Measurements from ENCODE around the gene LYSMD2. TPM values are rescaled to one million over a fixed set of nuclear protein-coding genes. Genes with fewer than 3 reads are reported as not detected.

LYSMD2 gene
- polyA plus RNA-seq, 6 donors from 2014 or later, result 56.6 to 120 (median 84.1) TPM

DNA sequence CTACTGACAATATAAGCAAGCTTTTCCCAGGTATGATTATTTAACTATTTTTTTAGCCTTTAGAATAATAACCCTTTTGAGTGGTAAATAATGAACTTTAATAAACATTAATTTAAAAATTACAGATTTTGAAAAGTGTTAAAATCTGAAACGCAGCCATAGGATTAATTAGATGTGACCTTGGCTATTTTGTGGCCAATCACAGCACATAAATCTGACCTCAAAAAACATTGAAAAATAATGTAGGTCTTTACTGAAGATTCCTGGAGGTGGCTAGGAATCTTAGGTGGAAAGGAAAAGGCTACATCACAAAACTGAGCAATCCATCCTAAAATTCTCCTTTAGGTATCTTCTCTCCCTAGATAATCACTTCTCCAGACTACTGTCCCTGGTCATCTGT is 38.1 kb downstream of the LYSMD2 start:
- no peaks in the 10 kb centered on the region for H3K4me1 Mint-ChIP-seq
- H3K9me3 Mint-ChIP-seq, result no peaks in the 10 kb centered on the region
- ATAC-seq (ENCODE audit: low read depth in 2 of 2) (no peak), DNase-seq (no peak)
- peaks cover 0 to 8% (median 3%) of the 10 kb centered on the region in 3 donors for H3K27me3 Mint-ChIP-seq
- H3K4me3 Mint-ChIP-seq, result no peak overlapping the region
- H3K27ac Mint-ChIP-seq, result no peak overlapping the region
- no peaks in the 10 kb centered on the region for H3K36me3 Mint-ChIP-seq

- Mint-ChIP-seq H3K27ac (no peak overlapping the region), H3K27me3 (peaks cover 0 to 13% (median 0%) of the 10 kb centered on the region in 3 donors), H3K4me3 (no peak overlapping the region), H3K4me1 (peaks cover 0 to 9% (median 2%) of the 10 kb centered on the region in 3 donors), H3K9me3 (no peaks in the 10 kb centered on the region), H3K36me3 (no peaks in the 10 kb centered on the region)
- ATAC-seq (ENCODE audit: low read depth in 2 of 2) (no peak), DNase-seq (no peak)
Measured at GRCh38 chr15:51697163-51697562, 40.3 kb downstream of the LYSMD2 start.

GRCh38 chr15:51696566-51696965 is 40.9 kb downstream of the LYSMD2 start:
- peaks cover 4 to 13% (median 7%) of the 10 kb centered on the region in 3 donors for H3K4me1 Mint-ChIP-seq
- no peak overlapping the region for H3K27ac Mint-ChIP-seq
- no peak for DNase-seq
- no peak for ATAC-seq (ENCODE audit: low read depth in 2 of 2)
- H3K9me3 Mint-ChIP-seq, result no peaks in the 10 kb centered on the region
- H3K4me3 Mint-ChIP-seq, result no peak overlapping the region
- no peaks in the 10 kb centered on the region for H3K36me3 Mint-ChIP-seq
- peaks cover 0 to 10% (median under 1%) of the 10 kb centered on the region in 3 donors for H3K27me3 Mint-ChIP-seq

DNA sequence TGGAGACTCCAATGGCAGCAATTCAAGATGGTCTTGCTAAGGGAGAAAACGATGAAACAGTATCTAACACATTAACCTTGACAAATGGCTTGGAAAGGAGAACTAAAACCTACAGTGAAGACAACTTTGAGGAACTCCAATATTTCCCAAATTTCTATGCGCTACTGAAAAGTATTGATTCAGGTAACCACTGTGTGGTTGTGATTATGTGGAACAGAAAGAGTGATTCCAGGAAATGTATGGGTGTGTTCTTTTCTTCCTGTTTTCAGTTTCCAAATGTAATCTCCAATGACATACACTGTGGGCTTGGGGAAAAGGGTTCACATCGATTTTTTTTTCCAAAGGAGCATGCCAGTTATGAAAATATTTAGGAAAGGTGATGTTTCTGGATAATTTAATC is 45.3 kb downstream of the LYSMD2 start:
- peaks cover 10 to 20% (median 14%) of the 10 kb centered on the region in 3 donors for H3K4me1 Mint-ChIP-seq
- no peak overlapping the region for H3K4me3 Mint-ChIP-seq
- H3K27ac Mint-ChIP-seq, result no peak overlapping the region
- no peaks in the 10 kb centered on the region for H3K36me3 Mint-ChIP-seq
- ATAC-seq (ENCODE audit: low read depth in 2 of 2) (no peak), DNase-seq (no peak)
- no peaks in the 10 kb centered on the region for H3K9me3 Mint-ChIP-seq
- peaks cover 20 to 31% (median 27%) of the 10 kb centered on the region in 3 donors for H3K27me3 Mint-ChIP-seq

DNA sequence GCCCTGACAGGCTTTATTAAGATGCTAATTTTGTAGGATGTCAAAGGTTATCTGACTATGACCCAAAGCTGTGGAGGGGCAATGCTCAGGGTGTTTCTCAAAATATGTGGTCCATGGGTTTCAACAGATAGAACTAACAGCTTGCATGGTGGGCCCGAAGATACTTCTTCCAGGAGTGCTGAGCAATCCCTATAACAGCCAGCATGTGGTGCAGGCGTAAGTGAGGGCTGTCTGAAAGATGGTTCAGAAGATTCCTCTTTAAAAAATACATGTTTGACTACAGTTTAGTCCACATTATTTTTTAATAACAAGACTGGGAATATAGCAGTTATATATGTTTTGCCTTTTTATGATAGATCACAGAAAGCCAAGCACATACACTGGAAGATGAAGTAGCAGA is 48.6 kb downstream of the LYSMD2 start:
- Mint-ChIP-seq H3K27me3 (peaks cover 43 to 48% (median 46%) of the 10 kb centered on the region in 3 donors), H3K36me3 (no peaks in the 10 kb centered on the region), H3K9me3 (peaks cover 0 to 5% (median 0%) of the 10 kb centered on the region in 7 donors), H3K4me1 (peaks cover 10 to 20% (median 14%) of the 10 kb centered on the region in 3 donors), H3K27ac (peak overlapping the region in 1 of 6 donors; percentile 43), H3K4me3 (no peak overlapping the region)
- ATAC-seq (ENCODE audit: low read depth in 2 of 2) (no peak), DNase-seq (no peak)

- Mint-ChIP-seq H3K27ac (no peak overlapping the region), H3K4me3 (no peak overlapping the region), H3K4me1 (peaks cover 10 to 14% (median 14%) of the 10 kb centered on the region in 3 donors), H3K36me3 (no peaks in the 10 kb centered on the region), H3K9me3 (peaks cover 0 to 7% (median 0%) of the 10 kb centered on the region in 7 donors), H3K27me3 (peaks cover 51 to 58% (median 51%) of the 10 kb centered on the region in 3 donors)
- DNase-seq (no peak), ATAC-seq (ENCODE audit: low read depth in 2 of 2) (no peak)
Measured at GRCh38 chr15:51687565-51687964, 49.9 kb downstream of the LYSMD2 start.

- peaks cover 46 to 76% (median 58%) of the 10 kb centered on the region in 3 donors for H3K27me3 Mint-ChIP-seq
- peak within 1 kb of the TSS in 1 of 6 donors; percentile 31 for H3K27ac Mint-ChIP-seq
- peaks cover 0 to 7% (median 0%) of the 10 kb centered on the region in 7 donors for H3K9me3 Mint-ChIP-seq
- peaks cover 0 to 11% (median 4%) of the 10 kb centered on the region in 3 donors for H3K4me1 Mint-ChIP-seq
- peak within 1 kb of the TSS in 1 of 8 donors; percentile 28 for H3K4me3 Mint-ChIP-seq
- peak; percentile 38 for DNase-seq
- peak; percentile 64 to 66 for ATAC-seq (ENCODE audit: low read depth in 2 of 2)
- H3K36me3 Mint-ChIP-seq, result no peaks in the 10 kb centered on the region
Measured at GRCh38 chr15:51681303-51681963, 56.0 kb downstream of the LYSMD2 start, which contains the start of gene SCG3. Gene SCG3 (plus strand): TSS chr15:51681503. CDS start chr15:51681756, 253 bp downstream.

GRCh38 chr15:51680321-51680720 is 57.1 kb downstream of the LYSMD2 start:
- H3K27ac Mint-ChIP-seq, result no peak overlapping the region
- no peak for ATAC-seq (ENCODE audit: low read depth in 2 of 2)
- peaks cover 40 to 73% (median 64%) of the 10 kb centered on the region in 3 donors for H3K27me3 Mint-ChIP-seq
- peaks cover 0 to 7% (median 0%) of the 10 kb centered on the region in 7 donors for H3K9me3 Mint-ChIP-seq
- H3K36me3 Mint-ChIP-seq, result no peaks in the 10 kb centered on the region
- H3K4me3 Mint-ChIP-seq, result no peak overlapping the region
- peaks cover 0 to 11% (median 4%) of the 10 kb centered on the region in 3 donors for H3K4me1 Mint-ChIP-seq
- DNase-seq, result no peak

GRCh38 chr15:51678096-51678495 is 59.4 kb downstream of the LYSMD2 start:
- DNase-seq (no peak), ATAC-seq (ENCODE audit: low read depth in 2 of 2) (no peak)
- H3K9me3 Mint-ChIP-seq, result peaks cover 0 to 3% (median 0%) of the 10 kb centered on the region in 7 donors
- no peak overlapping the region for H3K27ac Mint-ChIP-seq
- H3K4me1 Mint-ChIP-seq, result peaks cover 0 to 11% (median 4%) of the 10 kb centered on the region in 3 donors
- peaks cover 0 to 7% of the 10 kb centered on the region in 2 donors for H3K36me3 Mint-ChIP-seq
- peaks cover 34 to 67% (median 55%) of the 10 kb centered on the region in 3 donors for H3K27me3 Mint-ChIP-seq
- no peak overlapping the region for H3K4me3 Mint-ChIP-seq

GRCh38 chr15:51677452-51677851 is 60.0 kb downstream of the LYSMD2 start:
- peaks cover 0 to 3% (median 0%) of the 10 kb centered on the region in 7 donors for H3K9me3 Mint-ChIP-seq
- peaks cover 0 to 11% (median 4%) of the 10 kb centered on the region in 3 donors for H3K4me1 Mint-ChIP-seq
- peaks cover 35 to 64% (median 57%) of the 10 kb centered on the region in 3 donors for H3K27me3 Mint-ChIP-seq
- H3K36me3 Mint-ChIP-seq, result peaks cover 0 to 7% of the 10 kb centered on the region in 2 donors
- no peak overlapping the region for H3K4me3 Mint-ChIP-seq
- no peak overlapping the region for H3K27ac Mint-ChIP-seq
- no peak for ATAC-seq (ENCODE audit: low read depth in 2 of 2)
- no peak for DNase-seq

- Mint-ChIP-seq H3K9me3 (peaks cover 0 to 3% (median 0%) of the 10 kb centered on the region in 7 donors), H3K4me3 (no peak overlapping the region), H3K4me1 (peaks cover 2 to 12% (median 5%) of the 10 kb centered on the region in 3 donors), H3K27ac (no peak overlapping the region), H3K27me3 (peaks cover 36 to 68% (median 58%) of the 10 kb centered on the region in 3 donors), H3K36me3 (peaks cover 0 to 7% of the 10 kb centered on the region in 2 donors)
- no peak for ATAC-seq (ENCODE audit: low read depth in 2 of 2)
- no peak for DNase-seq
Measured at GRCh38 chr15:51677021-51677420, 60.4 kb downstream of the LYSMD2 start.

- Mint-ChIP-seq H3K4me3 (no peak overlapping the region), H3K4me1 (peaks cover 2 to 9% (median 7%) of the 10 kb centered on the region in 3 donors), H3K36me3 (peaks cover 0 to 7% of the 10 kb centered on the region in 2 donors), H3K27ac (no peak overlapping the region), H3K9me3 (no peaks in the 10 kb centered on the region), H3K27me3 (peaks cover 31 to 64% (median 55%) of the 10 kb centered on the region in 3 donors)
- ATAC-seq (ENCODE audit: low read depth in 2 of 2), result no peak
- no peak for DNase-seq
Measured at GRCh38 chr15:51675234-51675633, 62.2 kb downstream of the LYSMD2 start.
